OCI-LY7 (cell line): Measurements from ENCODE around the gene HEBP1. TPM values are rescaled to one million over a fixed set of nuclear protein-coding genes. Genes with fewer than 3 reads are reported as not detected.
A peak's percentile ranks its signal among the peaks of the same experiment; 100 is the strongest.

ENCODE experiments used
- BruUV-seq: library from RNA; stranded (reverse); fragments of 400-500 nt; replicated peaks from 2 replicates; lab custom pipeline; 2021; lab: Mats Ljungman, UMichigan
- CTCF ChIA-PET: fragments of 300-600 bp; sonication (Branson Sonifier 250); formaldehyde crosslinking; loops from one replicate; lab custom pipeline; 2022; ENCODE audit warnings: antibody characterized with exemption; ENCODE audit not compliant: unreplicated experiment; lab: Charles Lee
- POLR2A ChIA-PET: fragments of 300-600 bp; sonication (Branson Sonifier 250); formaldehyde crosslinking; loops from one replicate; lab custom pipeline; 2022; ENCODE audit warnings: antibody characterized with exemption; lab: Charles Lee
- DNase-seq: peaks from one replicate; pipeline ENCODE4 v3.0.0-alpha.2; 2015; ENCODE audit warnings: low spot score
- H2AFZ ChIP-seq: fragments of 200-600 bp; sonication (generic), shearing (Covaris generic); 2 replicates; pipeline ENCODE4 v1.6.1; 2014; ENCODE audit warnings: mild to moderate bottlenecking, antibody characterized with exemption, low read length, moderate library complexity
- H3K27ac ChIP-seq: fragments of 200-600 bp; sonication (generic); 2 replicates; pipeline ENCODE4 v1.5.1; 2014; ENCODE audit warnings: mixed run types, low read depth, mild to moderate bottlenecking, moderate library complexity, low read length, inconsistent platforms; ENCODE audit not compliant: poor library complexity, severe bottlenecking
- H3K36me3 ChIP-seq: fragments of 200-600 bp; sonication (generic); 2 replicates; pipeline ENCODE4 v1.6.1; 2014; ENCODE audit warnings: mild to moderate bottlenecking, antibody characterized with exemption, low read length, moderate library complexity, mixed read lengths; ENCODE audit not compliant: insufficient read depth
- H3K4me1 ChIP-seq: fragments of 200-600 bp; sonication (generic); 2 replicates; pipeline ENCODE4 v1.5.1; 2014; ENCODE audit warnings: mild to moderate bottlenecking, low read length; ENCODE audit not compliant: insufficient read depth, poor library complexity, severe bottlenecking
- H3K4me2 ChIP-seq: fragments of 200-600 bp; sonication (generic); 2 replicates; pipeline ENCODE4 v1.6.1; 2014; ENCODE audit warnings: mild to moderate bottlenecking, low read length
- H3K4me3 ChIP-seq: fragments of 200-600 bp; sonication (generic); 2 replicates; pipeline ENCODE4 v1.5.1; 2014; ENCODE audit warnings: mild to moderate bottlenecking, low read depth, low read length; ENCODE audit not compliant: poor library complexity, severe bottlenecking
- H3K79me2 ChIP-seq: fragments of 200-600 bp; sonication (generic); 2 replicates; pipeline ENCODE4 v1.6.1; 2016; ENCODE audit warnings: low read depth, mild to moderate bottlenecking, low read length, moderate library complexity, mixed read lengths; ENCODE audit not compliant: insufficient read depth
- H3K9me2 ChIP-seq: fragments of 200-600 bp; sonication (generic); 2 replicates; pipeline ENCODE4 v1.6.1; 2016; ENCODE audit warnings: mild to moderate bottlenecking, low read length, mixed read lengths; ENCODE audit not compliant: insufficient read depth
- H3K9me3 ChIP-seq: fragments of 200-600 bp; sonication (generic); 2 replicates; pipeline ENCODE4 v1.6.1; 2014; ENCODE audit warnings: mild to moderate bottlenecking, mixed run types, low read length, mixed read lengths
- H4K20me1 ChIP-seq: fragments of 200-600 bp; sonication (generic); 2 replicates; pipeline ENCODE4 v1.6.1; 2014; ENCODE audit warnings: mild to moderate bottlenecking, antibody characterized with exemption, low read length, moderate library complexity, mixed read lengths; ENCODE audit not compliant: insufficient read depth
- EZH2phosphoT487 ChIP-seq: fragments of 200-600 bp; sonication (generic); IDR thresholded peaks from 2 replicates; pipeline ENCODE4 v1.6.1; 2018; ENCODE audit warnings: low read depth, borderline replicate concordance, mild to moderate bottlenecking, mixed run types, antibody characterized with exemption, low read length, moderate library complexity, mixed read lengths
- intact Hi-C: fragments of 100-400 bp; cut with micrococcal nuclease; formaldehyde crosslinking; loops from one replicate; pipeline ENCODE4 v1.10.0; 2022; ENCODE audit not compliant: unreplicated experiment
- total RNA-seq, 2 experiments: library from RNA; depleted of rRNA in 1 of 2; stranded (reverse); fragments of >200 nt in 1 of 2; shearing (Covaris generic) in 1 of 2; gene quantifications; 2 replicates each; pipeline ENCODE4 v1.2.3, GENCODE V29; 2014 to 2022
- TF ChIP-seq, protein P1 (sequence below): fragments of 200-600 bp; sonication (generic); conservative IDR thresholded peaks from 2 replicates; pipeline ENCODE4 v1.5.1; 2014; ENCODE audit warnings: mild to moderate bottlenecking, antibody characterized with exemption, low read length, moderate library complexity, mixed read lengths

The HEBP1 gene
- total RNA-seq, 2 experiments from 2014 or later: 0.16 to 1.3 TPM

DNA sequence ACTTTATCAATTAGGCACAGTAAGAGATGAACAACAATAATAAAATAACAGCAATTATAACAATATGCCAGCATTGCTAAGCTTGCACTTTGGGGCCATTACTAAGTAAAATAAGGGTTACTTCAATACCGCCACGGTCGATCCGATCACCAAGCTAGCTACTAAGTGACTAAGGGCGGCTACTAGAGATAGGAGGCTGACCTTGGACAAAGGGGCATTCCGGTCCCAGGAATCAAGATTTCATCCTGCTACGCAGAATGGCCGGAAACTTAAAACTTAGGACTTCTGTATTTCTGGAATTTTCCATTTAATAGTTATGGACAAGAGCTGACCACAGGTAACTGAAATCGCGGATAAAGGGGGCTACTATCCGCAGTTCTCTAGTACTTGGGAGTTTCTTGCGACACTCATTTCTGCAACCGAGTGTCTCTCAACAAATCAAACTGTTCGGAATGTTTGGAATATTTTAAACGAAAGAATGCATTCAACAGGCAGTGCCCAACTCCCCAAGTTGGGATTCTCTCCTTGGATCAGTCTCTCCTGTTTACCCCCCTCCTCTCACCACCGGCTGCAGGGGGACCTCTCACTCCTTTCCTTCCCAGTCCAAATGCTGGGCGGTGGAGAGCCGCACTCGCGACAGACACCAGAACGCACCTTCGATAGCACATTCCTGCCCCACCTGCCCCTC is 650 bp downstream of the HEBP1 start:
- DNase-seq: no peak
- no TSS peak for BruUV-seq
- Histone ChIP-seq H3K4me2 (peak overlapping the region; percentile 69), H2AFZ (peak overlapping the region; percentile 54; the same call in 1 of the 2 replicates), H3K79me2 (no peaks in the 10 kb centered on the region), H3K9me3 (no peaks in the 10 kb centered on the region), H3K36me3 (no peaks in the 10 kb centered on the region), H3K4me3 (peak overlapping the region; percentile 62), H3K9me2 (no peaks in the 10 kb centered on the region), H4K20me1 (no peaks in the 10 kb centered on the region), H3K27ac (no peak overlapping the region), H3K4me1 (peaks cover 9% of the 10 kb centered on the region)
- POLR2A ChIA-PET: no interaction called here
- CTCF ChIA-PET: no interaction called here
- intact Hi-C loops: no loop called here
- TF ChIP-seq, protein P1, sequence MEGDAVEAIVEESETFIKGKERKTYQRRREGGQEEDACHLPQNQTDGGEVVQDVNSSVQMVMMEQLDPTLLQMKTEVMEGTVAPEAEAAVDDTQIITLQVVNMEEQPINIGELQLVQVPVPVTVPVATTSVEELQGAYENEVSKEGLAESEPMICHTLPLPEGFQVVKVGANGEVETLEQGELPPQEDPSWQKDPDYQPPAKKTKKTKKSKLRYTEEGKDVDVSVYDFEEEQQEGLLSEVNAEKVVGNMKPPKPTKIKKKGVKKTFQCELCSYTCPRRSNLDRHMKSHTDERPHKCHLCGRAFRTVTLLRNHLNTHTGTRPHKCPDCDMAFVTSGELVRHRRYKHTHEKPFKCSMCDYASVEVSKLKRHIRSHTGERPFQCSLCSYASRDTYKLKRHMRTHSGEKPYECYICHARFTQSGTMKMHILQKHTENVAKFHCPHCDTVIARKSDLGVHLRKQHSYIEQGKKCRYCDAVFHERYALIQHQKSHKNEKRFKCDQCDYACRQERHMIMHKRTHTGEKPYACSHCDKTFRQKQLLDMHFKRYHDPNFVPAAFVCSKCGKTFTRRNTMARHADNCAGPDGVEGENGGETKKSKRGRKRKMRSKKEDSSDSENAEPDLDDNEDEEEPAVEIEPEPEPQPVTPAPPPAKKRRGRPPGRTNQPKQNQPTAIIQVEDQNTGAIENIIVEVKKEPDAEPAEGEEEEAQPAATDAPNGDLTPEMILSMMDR: no peak
- no peak for TF ChIP-seq EZH2phosphoT487

DNA sequence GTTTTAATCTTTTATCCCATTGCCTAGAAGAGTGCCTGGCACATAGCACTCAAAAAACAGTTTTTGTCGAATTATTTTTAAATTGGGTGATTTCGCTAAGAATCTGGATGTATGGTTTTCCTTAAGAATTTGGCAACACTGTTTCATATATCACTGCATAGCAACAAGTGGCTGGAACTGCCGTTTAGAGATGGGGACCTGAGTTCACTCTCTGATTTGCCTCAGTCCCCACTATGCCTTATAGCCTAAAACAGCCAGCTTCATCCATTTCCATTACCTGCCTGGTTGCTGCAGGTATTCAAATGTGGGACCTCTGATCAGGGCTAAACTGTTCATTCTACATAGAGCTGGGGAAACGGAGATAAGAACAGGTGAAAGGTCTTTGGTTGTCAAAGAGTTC is 1.8 kb downstream of the HEBP1 start:
- H3K27ac ChIP-seq: no peak overlapping the region
- no peaks in the 10 kb centered on the region for H3K9me3 ChIP-seq
- BruUV-seq: no TSS peak
- intact Hi-C loops: no loop called here
- H3K9me2 ChIP-seq: no peaks in the 10 kb centered on the region
- no peaks in the 10 kb centered on the region for H3K36me3 ChIP-seq
- no peaks in the 10 kb centered on the region for H3K79me2 ChIP-seq
- H3K4me1 ChIP-seq: peaks cover 9% of the 10 kb centered on the region
- H3K4me2 ChIP-seq: no peak overlapping the region
- H4K20me1 ChIP-seq: no peaks in the 10 kb centered on the region
- no peak overlapping the region for H3K4me3 ChIP-seq
- TF ChIP-seq, protein P1: no peak
- H2AFZ ChIP-seq: no peak overlapping the region
- CTCF ChIA-PET: no interaction called here
- no peak for DNase-seq
- POLR2A ChIA-PET: no interaction called here

DNA sequence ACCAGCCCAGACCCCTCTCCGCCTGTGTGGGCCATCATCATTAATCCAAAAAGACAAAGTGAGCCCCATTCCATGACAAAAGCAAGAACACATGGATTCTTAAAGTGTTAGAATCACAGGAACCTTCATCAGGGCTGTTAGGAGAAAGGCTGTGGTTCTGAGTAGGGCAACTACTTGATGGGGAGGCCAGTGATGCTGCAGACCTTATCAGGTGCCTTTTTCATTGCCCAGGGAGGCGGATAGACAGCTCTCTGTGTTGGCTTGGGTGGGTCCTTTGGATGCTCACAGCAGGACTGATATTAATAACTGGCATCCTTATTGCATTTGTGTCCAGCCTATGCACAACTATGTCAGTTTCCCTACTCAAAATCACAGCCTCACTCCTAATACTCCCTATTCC is 2.3 kb downstream of the HEBP1 start:
- peaks cover 9% of the 10 kb centered on the region for H3K4me1 ChIP-seq
- BruUV-seq: no TSS peak
- H3K9me3 ChIP-seq: no peaks in the 10 kb centered on the region
- no peaks in the 10 kb centered on the region for H3K9me2 ChIP-seq
- no peaks in the 10 kb centered on the region for H4K20me1 ChIP-seq
- DNase-seq: no peak
- no peaks in the 10 kb centered on the region for H3K36me3 ChIP-seq
- H3K4me3 ChIP-seq: no peak overlapping the region
- intact Hi-C loops: no loop called here
- no peak for TF ChIP-seq EZH2phosphoT487
- TF ChIP-seq, protein P1: no peak
- POLR2A ChIA-PET: no interaction called here
- CTCF ChIA-PET: no interaction called here
- no peaks in the 10 kb centered on the region for H3K79me2 ChIP-seq
- H3K4me2 ChIP-seq: no peak overlapping the region
- H2AFZ ChIP-seq: no peak overlapping the region
- no peak overlapping the region for H3K27ac ChIP-seq
